ENCODE measurements around the gene ARHGAP33.
"Not testable (repeated sequence)": the region's sequence is repeated elsewhere in the genome, so short reads cannot be mapped to it uniquely, and the experiment has no call there.

ARHGAP33 gene

GRCh38 chr19:35796645-35797542, 21.5 kb downstream of the ARHGAP33 start:
- no peak for DNase-seq

- DNase-seq: peak; percentile 82
These were observed 22.3 kb downstream of the ARHGAP33 start for GRCh38 chr19:35797663-35798062.

GRCh38 chr19:35801828-35802227, 26.5 kb downstream of the ARHGAP33 start:
- no peak for DNase-seq

GRCh38 chr19:35805526-35806102, 30.2 kb downstream of the ARHGAP33 start:
- DNase-seq: peak; percentile 61

GRCh38 chr19:35806597-35806996, 31.2 kb downstream of the ARHGAP33 start:
- no peak for DNase-seq

- DNase-seq: no peak
These were observed 32.3 kb downstream of the ARHGAP33 start for GRCh38 chr19:35807633-35808032.

- DNase-seq: peak; percentile 64
These were observed 36.2 kb downstream of the ARHGAP33 start for GRCh38 chr19:35811317-35812219.

- peak; percentile 36 for DNase-seq
These were observed 37.1 kb downstream of the ARHGAP33 start, which contains the start of gene PRODH2 for GRCh38 chr19:35812220-35813042. Gene PRODH2 (minus strand): TSS chr19:35812845. CDS start chr19:35812805, 40 bp downstream.

GRCh38 chr19:35813043-35813890, 37.9 kb downstream of the ARHGAP33 start:
- no peak for DNase-seq

- no peak for DNase-seq
These were observed 40.9 kb downstream of the ARHGAP33 start for GRCh38 chr19:35816262-35816661.

GRCh38 chr19:35816846-35817245, 41.5 kb downstream of the ARHGAP33 start:
- DNase-seq: no peak

- DNase-seq: no peak
These were observed 43.1 kb downstream of the ARHGAP33 start for GRCh38 chr19:35818445-35818844.

- DNase-seq: no peak
These were observed 47.2 kb downstream of the ARHGAP33 start for GRCh38 chr19:35822579-35822978.

GRCh38 chr19:35824150-35824549, 48.8 kb downstream of the ARHGAP33 start:
- DNase-seq: no peak

- peak; percentile 38 for DNase-seq
These were observed 53.4 kb downstream of the ARHGAP33 start for GRCh38 chr19:35828692-35829301.

GRCh38 chr19:35830986-35831385, 55.6 kb downstream of the ARHGAP33 start:
- DNase-seq: no peak

- DNase-seq: no peak
These were observed 56.7 kb downstream of the ARHGAP33 start for GRCh38 chr19:35832054-35832453.

- DNase-seq: no peak
These were observed 58.6 kb downstream of the ARHGAP33 start for GRCh38 chr19:35833972-35834371.

- not testable (repeated sequence) for DNase-seq
These were observed 60.7 kb downstream of the ARHGAP33 start for GRCh38 chr19:35836096-35836495.

Measured in DMS53 (cell line).